ENCODE data around the gene FMN2.
"Not testable (repeated sequence)": the region's sequence is repeated elsewhere in the genome, so short reads cannot be mapped to it uniquely, and the experiment has no call there.

DNA sequence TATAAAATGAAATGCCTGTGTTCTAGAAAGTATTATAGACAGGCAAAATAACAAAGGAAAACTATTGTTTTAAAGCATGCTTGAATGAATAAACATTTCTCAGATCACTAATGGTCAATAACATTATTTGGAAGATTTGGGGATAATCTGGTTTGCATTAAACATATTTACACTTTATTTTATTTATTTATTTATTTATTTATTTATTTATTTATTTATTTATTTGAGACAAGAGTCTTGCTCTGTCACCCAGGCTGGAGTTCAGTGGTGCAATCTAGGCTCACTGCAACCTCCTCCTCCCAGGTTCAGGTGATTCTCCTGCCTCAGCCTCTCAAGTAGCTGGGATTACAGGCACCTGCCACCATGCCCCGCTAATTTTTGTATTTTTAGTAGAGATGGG lies 236.7 kb downstream of the FMN2 start:
- not testable (repeated sequence) for TF ChIP-seq CTCF (conservative IDR thresholded peaks at IDR 0.05; ENCODE audit: low read depth, low read length); EZH2phosphoT487 (IDR thresholded peaks at IDR 0.05; ENCODE audit: borderline replicate concordance, low read length); EZH2 (IDR thresholded peaks at IDR 0.05; ENCODE audit: low read length, unreplicated experiment)

Data from PC-3 (cell line).